ENCODE results near the gene CFAP157.

DNA sequence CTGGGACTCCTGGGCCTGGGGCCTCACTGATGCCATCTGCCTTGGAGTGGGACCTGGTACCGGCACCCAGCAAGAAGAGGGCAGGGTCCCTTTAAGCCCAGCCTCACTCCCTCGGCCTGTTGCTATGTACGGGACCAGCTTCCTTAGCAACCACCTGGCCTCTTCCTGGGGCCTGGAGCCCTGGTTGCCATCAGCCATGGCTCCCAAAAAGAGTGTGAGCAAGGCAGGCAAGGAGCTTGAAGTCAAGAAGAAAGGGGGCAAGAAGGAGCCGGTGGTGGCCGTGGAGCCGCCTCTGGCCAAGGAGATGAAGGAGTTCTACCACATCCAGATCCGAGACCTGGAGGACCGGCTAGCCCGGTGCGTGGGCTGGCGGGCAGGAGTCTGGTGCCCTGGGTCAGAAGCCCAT is at the start of gene CFAP157:
- TF ChIP-seq, protein P1, sequence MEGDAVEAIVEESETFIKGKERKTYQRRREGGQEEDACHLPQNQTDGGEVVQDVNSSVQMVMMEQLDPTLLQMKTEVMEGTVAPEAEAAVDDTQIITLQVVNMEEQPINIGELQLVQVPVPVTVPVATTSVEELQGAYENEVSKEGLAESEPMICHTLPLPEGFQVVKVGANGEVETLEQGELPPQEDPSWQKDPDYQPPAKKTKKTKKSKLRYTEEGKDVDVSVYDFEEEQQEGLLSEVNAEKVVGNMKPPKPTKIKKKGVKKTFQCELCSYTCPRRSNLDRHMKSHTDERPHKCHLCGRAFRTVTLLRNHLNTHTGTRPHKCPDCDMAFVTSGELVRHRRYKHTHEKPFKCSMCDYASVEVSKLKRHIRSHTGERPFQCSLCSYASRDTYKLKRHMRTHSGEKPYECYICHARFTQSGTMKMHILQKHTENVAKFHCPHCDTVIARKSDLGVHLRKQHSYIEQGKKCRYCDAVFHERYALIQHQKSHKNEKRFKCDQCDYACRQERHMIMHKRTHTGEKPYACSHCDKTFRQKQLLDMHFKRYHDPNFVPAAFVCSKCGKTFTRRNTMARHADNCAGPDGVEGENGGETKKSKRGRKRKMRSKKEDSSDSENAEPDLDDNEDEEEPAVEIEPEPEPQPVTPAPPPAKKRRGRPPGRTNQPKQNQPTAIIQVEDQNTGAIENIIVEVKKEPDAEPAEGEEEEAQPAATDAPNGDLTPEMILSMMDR (IDR thresholded peaks at IDR 0.05), result no peak
- TF ChIP-seq POLR2A (IDR thresholded peaks at IDR 0.05), result no peak

All from Peyer's patch (tissue), 4 donors.